Measurements from ENCODE around the gene PRAMEF17.

GRCh38 chr1:13435458-13435857 lies 46.0 kb downstream of the PRAMEF17 start:
- TF ChIP-seq CTCF (IDR thresholded peaks at IDR 0.05) = no peak
- TF ChIP-seq EZH2 (IDR thresholded peaks at IDR 0.05) = no peak
